ENCODE results near the gene ZRANB2.

- TF ChIP-seq CTCF (IDR thresholded peaks at IDR 0.05) (no peak), POLR2A (IDR thresholded peaks at IDR 0.05) (no peak)
Observed at GRCh38 chr1:71030026-71030425, 50.8 kb downstream of the ZRANB2 start.

Data from right lobe of liver (tissue), 4 donors.